SK-N-SH (cell line): ENCODE measurements around the gene LUC7L2. TPM values are rescaled to one million over a fixed set of nuclear protein-coding genes. Genes with fewer than 3 reads are reported as not detected.

Experiments
- CTCF ChIA-PET: fragments of 300-600, 350-600 bp; formaldehyde crosslinking; extraction: SDS; loops from one replicate; lab custom pipeline; 2021; lab: Yijun Ruan, JAX
- POLR2A ChIA-PET: fragments of 350-600 bp; sonication (Branson Sonifier 250); formaldehyde crosslinking; extraction: SDS; loops from one replicate; lab custom pipeline; 2020; ENCODE audit warnings: antibody characterized with exemption, inconsistent platforms; lab: Yijun Ruan, JAX
- DNase-seq: peaks from one replicate; pipeline ENCODE4 v3.0.0; 2012
- H2AFZ ChIP-seq: fragments of 200-600 bp; sonication (generic); 2 replicates; pipeline ENCODE4 v1.8.1; 2016; ENCODE audit warnings: antibody characterized with exemption, mild to moderate bottlenecking, low read depth
- H3F3A ChIP-seq: fragments of 200-600 bp; sonication (generic); replicated peaks from 2 replicates; pipeline ENCODE3; 2016; ENCODE audit warnings: antibody characterized with exemption, mild to moderate bottlenecking; ENCODE audit not compliant: insufficient read depth
- H3K27ac ChIP-seq, 2 experiments: fragments of 200-500 bp in 1 of 2; fragments of 200-600 bp in 1 of 2; sonication (Bioruptor generic) in 1 of 2; sonication (generic), shearing (Covaris generic) in 1 of 2; 2 replicates each; pipeline versions ENCODE4 v1.5.1 to v1.6.1; 2014 to 2016; ENCODE audit warnings: low read depth in 2 of 2, inconsistent platforms in 1 of 2, low read length in 1 of 2, mild to moderate bottlenecking in 1 of 2, mixed read lengths in 1 of 2
- H3K27me3 ChIP-seq: fragments of 200-600 bp; sonication (generic), shearing (Covaris generic); 2 replicates; pipeline ENCODE4 v1.6.1; 2016; ENCODE audit warnings: mixed run types; ENCODE audit not compliant: insufficient read depth
- H3K36me3 ChIP-seq, 2 experiments: fragments of 200-500 bp in 1 of 2; fragments of 200-600 bp in 1 of 2; sonication (Bioruptor generic) in 1 of 2; sonication (generic) in 1 of 2; replicated peaks in 1 of 2; 2 replicates each; pipeline versions ENCODE3 to v1.5.1; 2014 to 2016; ENCODE audit warnings: low read length in 1 of 2, mild to moderate bottlenecking in 1 of 2; ENCODE audit not compliant: insufficient read depth in 2 of 2, control insufficient read depth in 1 of 2
- H3K4me1 ChIP-seq, 2 experiments: fragments of 200-500 bp in 1 of 2; fragments of 200-600 bp in 1 of 2; sonication (Bioruptor generic) in 1 of 2; sonication (generic), shearing (Covaris generic) in 1 of 2; 2 replicates each; pipeline versions ENCODE4 v1.5.1 to v1.6.1; 2014 to 2016; ENCODE audit warnings: low read depth in 1 of 2, low read length in 1 of 2, mixed run types in 1 of 2; ENCODE audit not compliant: insufficient read depth in 2 of 2, control insufficient read depth in 1 of 2
- H3K4me2 ChIP-seq: fragments of 200-600 bp; sonication (generic), shearing (Covaris generic); 2 replicates; pipeline ENCODE4 v1.6.1; 2017; ENCODE audit warnings: mixed run types
- H3K4me3 ChIP-seq, 2 experiments: fragments of 200-500 bp in 1 of 2; fragments of 200-600 bp in 1 of 2; sonication (Bioruptor generic) in 1 of 2; sonication (generic), shearing (Covaris generic) in 1 of 2; 2 replicates each; pipeline versions ENCODE4 v1.5.1 to v1.8.1; 2014 to 2016; ENCODE audit warnings: low read depth in 2 of 2, inconsistent platforms in 1 of 2, low read length in 1 of 2, mild to moderate bottlenecking in 1 of 2, mixed read lengths in 1 of 2, moderate library complexity in 1 of 2
- H3K79me2 ChIP-seq: fragments of 200-600 bp; sonication (generic); 2 replicates; pipeline ENCODE4 v1.8.1; 2017; ENCODE audit warnings: mild to moderate bottlenecking; ENCODE audit not compliant: insufficient read depth
- H3K9ac ChIP-seq: fragments of 200-600 bp; sonication (generic); 2 replicates; pipeline ENCODE4 v1.6.1; 2017; ENCODE audit warnings: mixed run types
- H3K9me2 ChIP-seq: fragments of 200-600 bp; sonication (generic); 2 replicates; pipeline ENCODE4 v1.6.1; 2017; ENCODE audit warnings: mixed run types
- H3K9me3 ChIP-seq: fragments of 200-600 bp; sonication (generic); 2 replicates; pipeline ENCODE4 v1.6.1; 2017; ENCODE audit warnings: mixed run types, mild to moderate bottlenecking, moderate library complexity
- H4K20me1 ChIP-seq: fragments of 200-600 bp; sonication (generic); 2 replicates; pipeline ENCODE4 v1.6.1; 2017; ENCODE audit warnings: mild to moderate bottlenecking, mixed run types; ENCODE audit not compliant: insufficient read depth
- ELF1 ChIP-seq: IDR thresholded peaks from 2 replicates; pipeline ENCODE4 v1.4.0; 2012
- EZH2phosphoT487 ChIP-seq: fragments of 200-600 bp; sonication (generic); IDR thresholded peaks from 2 replicates; pipeline ENCODE4 v1.6.1; 2017; ENCODE audit warnings: low read depth, mixed run types, mild to moderate bottlenecking, antibody characterized with exemption, moderate library complexity, borderline replicate concordance
- FOSL2 ChIP-seq: IDR thresholded peaks from 2 replicates; pipeline ENCODE4 v1.4.0; 2012; ENCODE audit warnings: low read depth, mild to moderate bottlenecking, moderate library complexity, borderline replicate concordance
- FOXJ3 ChIP-seq: sonication (generic); formaldehyde crosslinking; IDR thresholded peaks from 2 replicates; pipeline ENCODE4 v1.5.1; 2020; ENCODE audit warnings: mild to moderate bottlenecking, missing genetic modification reagents
- GABPA ChIP-seq: IDR thresholded peaks from 2 replicates; pipeline ENCODE4 v1.4.0; 2012; ENCODE audit warnings: low read depth, mild to moderate bottlenecking
- JUND ChIP-seq: IDR thresholded peaks from 2 replicates; pipeline ENCODE4 v1.4.0; 2012
- MXI1 ChIP-seq: IDR thresholded peaks from 2 replicates; pipeline ENCODE4 v1.6.1; 2012; ENCODE audit warnings: mild to moderate bottlenecking, low read depth, low read length, improper control_type of control experiment
- POLR2AphosphoS5 ChIP-seq: IDR thresholded peaks from 2 replicates; pipeline ENCODE4 v1.6.1; 2012; ENCODE audit warnings: low read depth, low read length
- RAD21 ChIP-seq: IDR thresholded peaks from 2 replicates; pipeline ENCODE4 v1.6.1; 2012; ENCODE audit warnings: mild to moderate bottlenecking, low read length
- RCOR1 ChIP-seq: fragments of 150-350 bp; IDR thresholded peaks from 2 replicates; pipeline ENCODE4 v1.6.1; 2017; ENCODE audit warnings: antibody characterized with exemption, low read length
- RXRA ChIP-seq: IDR thresholded peaks from 2 replicates; pipeline ENCODE4 v1.4.0; 2012; ENCODE audit warnings: low read depth, mild to moderate bottlenecking, borderline replicate concordance
- SIN3A ChIP-seq: IDR thresholded peaks from 2 replicates; pipeline ENCODE4 v1.6.1; 2012; ENCODE audit warnings: low read depth, mild to moderate bottlenecking, low read length, moderate library complexity, borderline replicate concordance
- WGBS: methylation state at CpG from one replicate; pipeline ENCODE4 v1.1.6; 2017; ENCODE audit warnings: low lambda C conversion rate; 5-methylcytosine and 5-hydroxymethylcytosine counted together
- polyA plus RNA-seq, 3 experiments: library from polyadenylated mRNA; depleted of rRNA; stranded (reverse); fragments of >200 nt; gene quantifications; 2 replicates each; pipeline ENCODE4 v1.2.3, GENCODE V29; 2012
- TF ChIP-seq, protein P1 (sequence below): IDR thresholded peaks from 2 replicates; pipeline ENCODE4 v1.6.1; 2012; ENCODE audit warnings: mild to moderate bottlenecking, low read depth, low read length, moderate library complexity
- TF ChIP-seq, protein P2 (sequence below): IDR thresholded peaks from 2 replicates; pipeline ENCODE4 v1.4.0; 2012; ENCODE audit warnings: low read depth, borderline replicate concordance
- TF ChIP-seq, protein P3 (sequence below): fragments of 200-600 bp; sonication (generic); IDR thresholded peaks from 2 replicates; pipeline ENCODE4 v1.6.1; 2017; ENCODE audit warnings: antibody characterized with exemption, mild to moderate bottlenecking, moderate library complexity
- TF ChIP-seq, protein P4 (sequence below): IDR thresholded peaks from 2 replicates; pipeline ENCODE4; 2012

Gene LUC7L2
- polyA plus RNA-seq, 1 of the 3 experiments (the other 2 are of a cell fraction), result 45.7 TPM

- Histone ChIP-seq H3K27ac (no peak overlapping the region), H2AFZ (no peak overlapping the region), H3F3A (peaks cover 11% of the 10 kb centered on the region), H3K4me2 (no peak overlapping the region), H3K79me2 (no peaks in the 10 kb centered on the region), H3K36me3 (no peaks in the 10 kb centered on the region), H3K9me2 (no peaks in the 10 kb centered on the region), H3K4me1 (no peaks in the 10 kb centered on the region), H4K20me1 (peaks cover 4% of the 10 kb centered on the region; the same call in 1 of the 2 replicates), H3K4me3 (no peak overlapping the region), H3K9me3 (no peaks in the 10 kb centered on the region), H3K9ac (no peak overlapping the region), H3K27me3 (no peaks in the 10 kb centered on the region)
- no peak for TF ChIP-seq ELF1
- TF ChIP-seq, protein P1, sequence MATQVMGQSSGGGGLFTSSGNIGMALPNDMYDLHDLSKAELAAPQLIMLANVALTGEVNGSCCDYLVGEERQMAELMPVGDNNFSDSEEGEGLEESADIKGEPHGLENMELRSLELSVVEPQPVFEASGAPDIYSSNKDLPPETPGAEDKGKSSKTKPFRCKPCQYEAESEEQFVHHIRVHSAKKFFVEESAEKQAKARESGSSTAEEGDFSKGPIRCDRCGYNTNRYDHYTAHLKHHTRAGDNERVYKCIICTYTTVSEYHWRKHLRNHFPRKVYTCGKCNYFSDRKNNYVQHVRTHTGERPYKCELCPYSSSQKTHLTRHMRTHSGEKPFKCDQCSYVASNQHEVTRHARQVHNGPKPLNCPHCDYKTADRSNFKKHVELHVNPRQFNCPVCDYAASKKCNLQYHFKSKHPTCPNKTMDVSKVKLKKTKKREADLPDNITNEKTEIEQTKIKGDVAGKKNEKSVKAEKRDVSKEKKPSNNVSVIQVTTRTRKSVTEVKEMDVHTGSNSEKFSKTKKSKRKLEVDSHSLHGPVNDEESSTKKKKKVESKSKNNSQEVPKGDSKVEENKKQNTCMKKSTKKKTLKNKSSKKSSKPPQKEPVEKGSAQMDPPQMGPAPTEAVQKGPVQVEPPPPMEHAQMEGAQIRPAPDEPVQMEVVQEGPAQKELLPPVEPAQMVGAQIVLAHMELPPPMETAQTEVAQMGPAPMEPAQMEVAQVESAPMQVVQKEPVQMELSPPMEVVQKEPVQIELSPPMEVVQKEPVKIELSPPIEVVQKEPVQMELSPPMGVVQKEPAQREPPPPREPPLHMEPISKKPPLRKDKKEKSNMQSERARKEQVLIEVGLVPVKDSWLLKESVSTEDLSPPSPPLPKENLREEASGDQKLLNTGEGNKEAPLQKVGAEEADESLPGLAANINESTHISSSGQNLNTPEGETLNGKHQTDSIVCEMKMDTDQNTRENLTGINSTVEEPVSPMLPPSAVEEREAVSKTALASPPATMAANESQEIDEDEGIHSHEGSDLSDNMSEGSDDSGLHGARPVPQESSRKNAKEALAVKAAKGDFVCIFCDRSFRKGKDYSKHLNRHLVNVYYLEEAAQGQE, result no peak
- no peak for TF ChIP-seq SIN3A
- no peak for TF ChIP-seq GABPA
- TF ChIP-seq RAD21, result no peak
- TF ChIP-seq RXRA, result no peak
- TF ChIP-seq, protein P2, sequence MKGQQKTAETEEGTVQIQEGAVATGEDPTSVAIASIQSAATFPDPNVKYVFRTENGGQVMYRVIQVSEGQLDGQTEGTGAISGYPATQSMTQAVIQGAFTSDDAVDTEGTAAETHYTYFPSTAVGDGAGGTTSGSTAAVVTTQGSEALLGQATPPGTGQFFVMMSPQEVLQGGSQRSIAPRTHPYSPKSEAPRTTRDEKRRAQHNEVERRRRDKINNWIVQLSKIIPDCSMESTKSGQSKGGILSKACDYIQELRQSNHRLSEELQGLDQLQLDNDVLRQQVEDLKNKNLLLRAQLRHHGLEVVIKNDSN, result no peak
- WGBS, result 95% methylated on average over 20 of the region's 20 CpGs
- DNase-seq, result no peak
- CTCF ChIA-PET, result interaction anchor here (0.6 to 1.5 kb wide), 2 partner anchors 12 to 20 kb away, joined by 3 to 5 read pairs; no protein-coding TSS in a partner anchor
- POLR2A ChIA-PET, result no interaction called here
These were observed 86.6 kb downstream of the LUC7L2 start for GRCh38 chr7:139446051-139446890.

GRCh38 chr7:139450851-139451250 lies 91.2 kb downstream of the LUC7L2 start:
- Histone ChIP-seq H3K27me3 (no peaks in the 10 kb centered on the region), H3K36me3 (no peaks in the 10 kb centered on the region), H3K9me2 (no peaks in the 10 kb centered on the region), H3K9me3 (no peaks in the 10 kb centered on the region), H3K27ac (no peak overlapping the region), H3K79me2 (no peaks in the 10 kb centered on the region), H4K20me1 (no peaks in the 10 kb centered on the region), H3K4me1 (no peaks in the 10 kb centered on the region; a peak in 1 of 4 replicates), H3K4me2 (no peak overlapping the region), H3K4me3 (no peak overlapping the region), H3F3A (no peaks in the 10 kb centered on the region), H2AFZ (no peak overlapping the region), H3K9ac (no peak overlapping the region)
- WGBS, result 94% methylated on average over 6 of the region's 6 CpGs
- ChIA-PET CTCF (no interaction called here), POLR2A (no interaction called here)
- TF ChIP-seq, protein P3, sequence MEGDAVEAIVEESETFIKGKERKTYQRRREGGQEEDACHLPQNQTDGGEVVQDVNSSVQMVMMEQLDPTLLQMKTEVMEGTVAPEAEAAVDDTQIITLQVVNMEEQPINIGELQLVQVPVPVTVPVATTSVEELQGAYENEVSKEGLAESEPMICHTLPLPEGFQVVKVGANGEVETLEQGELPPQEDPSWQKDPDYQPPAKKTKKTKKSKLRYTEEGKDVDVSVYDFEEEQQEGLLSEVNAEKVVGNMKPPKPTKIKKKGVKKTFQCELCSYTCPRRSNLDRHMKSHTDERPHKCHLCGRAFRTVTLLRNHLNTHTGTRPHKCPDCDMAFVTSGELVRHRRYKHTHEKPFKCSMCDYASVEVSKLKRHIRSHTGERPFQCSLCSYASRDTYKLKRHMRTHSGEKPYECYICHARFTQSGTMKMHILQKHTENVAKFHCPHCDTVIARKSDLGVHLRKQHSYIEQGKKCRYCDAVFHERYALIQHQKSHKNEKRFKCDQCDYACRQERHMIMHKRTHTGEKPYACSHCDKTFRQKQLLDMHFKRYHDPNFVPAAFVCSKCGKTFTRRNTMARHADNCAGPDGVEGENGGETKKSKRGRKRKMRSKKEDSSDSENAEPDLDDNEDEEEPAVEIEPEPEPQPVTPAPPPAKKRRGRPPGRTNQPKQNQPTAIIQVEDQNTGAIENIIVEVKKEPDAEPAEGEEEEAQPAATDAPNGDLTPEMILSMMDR, result no peak
- TF ChIP-seq RCOR1 (no peak), FOSL2 (no peak), FOXJ3 (CRISPR knock-in tag) (no peak), MXI1 (no peak), EZH2phosphoT487 (no peak), POLR2AphosphoS5 (no peak), JUND (no peak)
- TF ChIP-seq, protein P4, sequence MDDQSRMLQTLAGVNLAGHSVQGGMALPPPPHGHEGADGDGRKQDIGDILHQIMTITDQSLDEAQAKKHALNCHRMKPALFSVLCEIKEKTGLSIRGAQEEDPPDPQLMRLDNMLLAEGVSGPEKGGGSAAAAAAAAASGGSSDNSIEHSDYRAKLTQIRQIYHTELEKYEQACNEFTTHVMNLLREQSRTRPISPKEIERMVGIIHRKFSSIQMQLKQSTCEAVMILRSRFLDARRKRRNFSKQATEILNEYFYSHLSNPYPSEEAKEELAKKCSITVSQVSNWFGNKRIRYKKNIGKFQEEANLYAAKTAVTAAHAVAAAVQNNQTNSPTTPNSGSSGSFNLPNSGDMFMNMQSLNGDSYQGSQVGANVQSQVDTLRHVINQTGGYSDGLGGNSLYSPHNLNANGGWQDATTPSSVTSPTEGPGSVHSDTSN, result no peak
- no peak for DNase-seq
